ENCODE data around the gene TECTA.
"Not testable (repeated sequence)": the region's sequence is repeated elsewhere in the genome, so short reads cannot be mapped to it uniquely, and the experiment has no call there.

The TECTA gene

DNA sequence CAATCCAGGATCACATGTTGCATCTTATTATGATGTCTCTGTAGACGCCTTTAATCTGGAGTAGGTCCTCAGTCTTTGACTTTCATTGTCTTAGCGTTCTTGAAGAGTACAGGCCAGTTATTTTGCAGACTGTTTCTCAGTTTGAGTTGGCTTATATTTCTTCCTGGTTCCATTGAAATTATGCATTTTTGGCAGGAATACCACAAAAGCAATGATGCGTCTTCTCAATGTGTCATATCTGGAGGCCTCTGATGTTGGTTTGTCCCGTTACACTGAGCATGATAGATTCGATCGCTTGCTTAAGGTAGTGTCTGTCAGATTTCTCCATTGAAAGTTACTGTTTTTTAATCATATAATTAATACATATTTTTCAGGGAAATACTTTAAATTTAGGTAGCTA is 30.6 kb downstream of the TECTA start:
- no peak for DNase-seq (ENCODE audit: low spot score)

DNA sequence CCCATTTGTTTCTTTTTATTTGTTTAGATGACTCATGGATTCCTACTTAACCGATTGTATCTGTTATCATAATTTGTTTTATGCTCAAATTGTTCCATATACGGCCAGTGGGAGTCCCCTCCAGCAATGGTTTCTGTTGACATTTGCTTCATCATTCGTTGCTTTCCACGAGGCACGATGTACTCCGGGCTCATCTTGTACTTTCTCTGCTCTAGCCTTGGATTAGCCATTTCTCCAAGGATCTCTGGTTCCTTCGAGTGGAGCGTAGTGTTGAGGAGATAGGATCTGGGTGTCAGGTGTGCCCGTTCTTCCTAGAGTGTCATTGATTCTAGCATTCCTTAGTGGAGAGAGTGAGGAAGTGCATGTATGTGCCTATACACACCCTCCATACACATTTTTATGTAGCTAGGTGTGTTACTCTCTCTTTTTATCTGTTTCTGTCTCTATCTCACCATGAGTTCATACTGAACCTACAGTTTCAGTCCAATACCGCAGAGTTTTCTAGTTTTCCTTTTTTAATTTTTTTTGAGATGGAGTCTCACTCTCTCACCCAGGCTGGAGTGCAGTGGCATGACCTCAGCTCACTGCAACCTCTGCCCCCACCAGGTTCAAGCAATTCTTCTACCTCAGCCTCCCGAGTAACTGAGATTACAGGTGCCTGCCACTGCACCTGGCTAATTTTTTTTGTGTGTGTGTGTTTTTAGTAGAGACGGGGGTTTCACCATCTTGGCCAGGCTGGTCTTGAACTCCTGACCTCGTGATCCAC is 31.4 kb downstream of the TECTA start:
- DNase-seq (ENCODE audit: low spot score): peak; percentile 28

DNA sequence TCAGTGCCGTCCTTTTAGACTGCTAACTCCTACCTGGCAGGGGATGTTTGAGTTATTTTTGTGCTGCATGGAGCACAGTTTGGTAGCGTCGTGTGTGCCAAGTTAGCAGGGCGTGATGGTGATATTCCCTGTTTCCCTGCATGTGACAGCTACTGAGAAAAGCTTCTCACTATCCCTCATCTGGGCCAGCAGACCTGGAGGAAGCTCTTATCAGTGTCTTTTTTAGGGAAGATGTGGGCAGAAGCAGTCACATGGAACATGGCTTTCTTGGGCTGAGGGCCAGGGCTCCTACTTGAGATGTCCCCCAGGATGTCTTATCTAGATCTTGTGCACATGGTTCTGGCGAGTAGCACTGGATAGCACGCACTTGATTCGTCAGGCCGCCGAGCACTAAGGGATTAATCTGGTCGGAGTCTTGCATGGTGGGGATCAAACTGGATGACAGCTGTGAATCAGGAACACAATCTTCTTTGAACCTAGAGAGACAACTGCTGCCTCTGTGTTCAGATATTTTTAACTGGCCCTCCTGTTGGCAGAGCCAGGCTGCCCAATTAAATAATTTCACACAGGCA is 33.8 kb downstream of the TECTA start:
- no peak for DNase-seq (ENCODE audit: low spot score)

DNA sequence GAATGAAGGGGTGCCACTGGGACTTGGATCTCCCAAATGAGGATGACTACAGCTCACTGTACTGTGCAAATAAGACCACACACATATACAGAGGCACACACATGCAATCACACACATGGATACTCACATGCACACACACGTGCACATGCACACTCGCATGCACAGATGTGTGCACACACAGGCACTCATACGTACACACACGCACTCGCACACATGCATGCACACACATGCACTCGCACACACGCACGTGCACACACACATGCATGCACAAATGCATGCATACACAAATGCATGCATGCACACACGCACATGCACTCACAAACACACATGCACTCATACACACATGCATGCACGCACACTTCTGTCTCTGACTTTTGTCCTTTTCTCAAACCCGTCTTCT is 36.0 kb downstream of the TECTA start:
- DNase-seq (ENCODE audit: low spot score): no peak

DNA sequence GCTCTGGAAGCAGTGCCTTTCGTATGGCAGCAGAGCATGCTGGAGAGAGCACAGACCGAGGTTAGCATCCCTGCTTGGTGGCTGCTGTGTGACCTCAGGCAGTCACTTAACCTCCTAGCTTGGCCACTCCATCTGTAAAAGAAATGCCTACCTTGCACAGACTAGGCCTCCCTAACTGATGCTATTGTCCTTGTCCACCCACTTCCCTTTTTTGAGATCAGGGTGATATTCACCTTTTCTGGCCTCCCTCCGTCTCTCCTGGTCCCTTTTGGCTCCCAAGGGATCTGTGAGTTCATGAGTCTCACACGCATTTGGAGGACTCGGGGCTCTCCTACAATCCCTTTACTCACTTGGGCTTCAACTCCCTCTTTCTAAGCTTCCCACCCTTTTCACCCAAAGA is 37.2 kb downstream of the TECTA start:
- no peak for DNase-seq (ENCODE audit: low spot score)

DNA sequence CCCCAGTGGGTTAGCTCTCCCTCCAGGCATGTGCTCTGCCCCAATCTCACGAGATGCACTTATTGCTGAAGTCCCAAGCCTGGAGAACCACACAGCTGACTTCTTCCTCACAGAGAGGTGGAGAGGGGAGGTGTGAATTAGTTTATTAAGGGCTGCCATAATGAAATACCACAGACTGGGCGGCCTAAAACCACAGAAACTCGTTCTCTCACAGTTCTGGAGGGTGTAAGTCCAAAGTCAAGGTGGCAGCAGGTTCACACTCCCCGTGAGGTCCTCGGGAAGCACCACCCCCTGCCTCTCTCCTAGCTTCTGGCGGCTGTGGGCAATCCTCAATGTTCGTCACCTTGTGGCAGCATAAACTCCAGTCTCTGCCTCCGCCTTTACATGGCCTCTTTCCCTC is 39.3 kb downstream of the TECTA start:
- no peak for DNase-seq (ENCODE audit: low spot score)

DNA sequence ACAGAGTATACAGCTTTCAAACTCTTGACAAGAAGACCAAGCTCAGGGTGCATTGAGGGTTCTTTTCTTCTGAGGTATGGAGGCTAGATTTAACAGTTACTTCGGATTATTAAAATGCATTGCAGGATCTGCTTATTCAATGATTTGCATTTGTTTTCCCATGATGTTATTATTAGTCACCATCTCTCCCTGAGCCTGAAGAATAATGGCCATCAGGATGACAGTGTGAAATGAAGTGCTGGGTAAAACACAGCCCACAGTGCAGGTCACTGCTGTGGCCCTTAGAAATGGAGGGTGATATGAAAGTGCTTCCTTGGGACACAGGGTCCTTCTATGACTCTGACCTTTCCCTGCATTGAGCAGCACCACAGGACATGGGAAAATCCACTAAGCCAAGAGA is 40.0 kb downstream of the TECTA start:
- no peak for DNase-seq (ENCODE audit: low spot score)

DNA sequence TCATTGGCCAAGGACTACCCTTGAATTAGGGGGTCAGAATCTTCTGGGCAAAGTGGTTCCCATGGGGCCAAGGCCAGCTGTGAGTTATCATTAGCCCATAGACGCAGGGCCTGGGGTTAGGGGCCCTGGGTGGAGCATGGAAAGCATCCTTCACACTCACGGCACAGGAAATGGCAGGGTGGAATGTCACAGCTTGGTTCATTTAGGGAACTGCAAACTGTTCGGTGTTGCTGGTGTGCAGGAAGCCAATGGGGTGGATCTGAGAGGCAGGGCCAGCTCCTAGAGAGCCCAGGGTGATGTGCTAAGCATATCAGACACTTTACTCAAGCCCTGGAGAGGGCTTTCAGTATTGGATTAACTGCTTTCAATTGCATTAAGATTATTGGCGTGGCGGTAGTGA is 42.9 kb downstream of the TECTA start:
- no peak for DNase-seq (ENCODE audit: low spot score)

DNA sequence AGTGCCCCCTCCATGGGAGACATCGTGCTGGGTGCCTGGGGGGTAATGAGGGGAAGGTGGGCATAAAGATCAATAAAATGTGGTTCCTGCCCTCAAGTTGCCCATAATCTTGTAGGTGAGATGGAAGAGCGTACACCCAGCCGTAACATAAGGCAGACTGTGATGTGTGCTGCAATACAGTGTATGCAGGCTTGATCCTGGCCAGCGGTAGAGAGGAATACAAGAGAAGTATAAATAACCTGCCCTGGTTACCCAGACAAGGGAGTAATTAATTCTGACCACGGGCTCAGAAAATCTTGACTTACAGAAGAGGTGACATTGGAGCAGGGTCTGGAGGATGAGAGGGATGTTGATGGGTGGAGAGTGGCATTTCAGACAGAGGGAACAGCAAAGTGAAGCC is 43.7 kb downstream of the TECTA start:
- no peak for DNase-seq (ENCODE audit: low spot score)

DNA sequence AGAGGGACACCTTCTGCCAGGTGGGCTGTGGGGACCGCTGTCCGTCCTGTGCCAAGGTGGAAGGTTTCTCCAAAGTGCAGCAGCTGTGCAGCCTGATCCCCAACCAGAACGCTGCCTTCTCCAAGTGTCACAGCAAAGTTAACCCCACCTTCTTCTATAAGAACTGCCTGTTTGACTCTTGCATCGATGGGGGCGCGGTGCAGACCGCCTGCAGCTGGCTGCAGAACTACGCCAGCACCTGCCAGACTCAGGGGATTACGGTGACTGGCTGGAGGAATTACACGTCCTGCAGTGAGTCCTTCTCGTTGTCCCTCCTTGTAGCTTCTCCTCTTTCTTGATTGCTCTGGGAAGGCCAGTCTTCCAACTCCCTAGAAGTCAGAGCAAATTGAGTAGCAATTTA is 44.8 kb downstream of the TECTA start:
- DNase-seq (ENCODE audit: low spot score): no peak

DNA sequence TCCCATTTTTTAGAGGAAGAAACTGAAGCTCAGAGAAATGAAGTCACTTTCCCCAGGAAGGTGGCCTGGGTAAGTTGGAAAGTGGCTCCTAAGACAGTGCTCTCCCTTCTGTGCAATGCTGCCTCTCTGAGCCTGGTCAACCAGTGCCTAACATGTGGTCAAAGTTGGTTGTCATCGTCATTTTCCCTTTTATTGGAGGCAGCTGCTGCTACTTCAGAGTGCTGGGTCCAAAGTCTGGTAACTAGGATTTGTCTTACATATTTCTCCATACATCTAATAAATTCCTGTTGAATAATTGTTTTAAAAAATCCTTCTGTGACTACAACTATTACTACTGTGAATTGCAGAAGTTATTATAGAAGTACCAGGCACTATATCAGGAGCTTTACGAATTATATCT is 48.1 kb downstream of the TECTA start:
- DNase-seq (ENCODE audit: low spot score): no peak

DNA sequence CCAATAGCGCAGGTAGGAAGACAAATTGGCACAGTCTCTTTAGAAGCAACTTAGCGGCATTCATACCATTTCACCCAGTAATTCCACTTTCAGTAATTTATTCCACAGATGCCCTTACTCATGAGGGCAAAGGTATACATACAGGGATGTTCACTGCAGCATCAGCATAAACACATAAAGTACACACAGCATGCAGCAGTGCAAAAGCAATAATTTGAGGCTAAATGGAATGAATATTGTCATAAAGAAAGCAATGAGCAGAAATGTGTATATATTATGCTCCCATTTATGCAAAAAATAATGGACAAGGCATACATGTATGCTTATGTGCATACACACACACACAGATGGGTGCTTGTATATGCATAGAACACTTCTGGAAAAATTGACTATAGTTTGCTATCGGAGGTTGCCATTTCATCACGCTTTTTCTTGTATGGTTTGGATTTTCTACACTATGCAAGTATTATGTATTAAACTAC is 50.2 kb downstream of the TECTA start:
- DNase-seq (ENCODE audit: low spot score): no peak

DNA sequence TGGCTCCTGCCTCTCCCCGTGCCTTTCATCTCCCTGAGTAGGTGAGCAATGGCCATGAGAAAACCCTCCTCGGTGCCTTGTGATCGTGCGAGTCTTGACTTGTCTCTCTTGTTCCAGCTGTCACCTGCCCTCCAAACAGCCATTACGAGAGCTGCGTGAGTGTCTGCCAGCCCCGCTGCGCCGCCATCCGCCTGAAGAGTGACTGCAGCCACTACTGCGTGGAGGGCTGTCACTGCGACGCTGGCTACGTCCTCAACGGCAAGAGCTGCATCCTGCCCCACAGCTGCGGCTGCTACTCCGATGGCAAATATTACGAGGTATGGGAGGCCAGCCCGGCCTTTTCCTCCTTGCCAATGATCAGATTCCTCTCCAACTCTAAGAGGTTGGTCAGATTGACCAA is 51.7 kb downstream of the TECTA start:
- DNase-seq (ENCODE audit: low spot score): no peak

DNA sequence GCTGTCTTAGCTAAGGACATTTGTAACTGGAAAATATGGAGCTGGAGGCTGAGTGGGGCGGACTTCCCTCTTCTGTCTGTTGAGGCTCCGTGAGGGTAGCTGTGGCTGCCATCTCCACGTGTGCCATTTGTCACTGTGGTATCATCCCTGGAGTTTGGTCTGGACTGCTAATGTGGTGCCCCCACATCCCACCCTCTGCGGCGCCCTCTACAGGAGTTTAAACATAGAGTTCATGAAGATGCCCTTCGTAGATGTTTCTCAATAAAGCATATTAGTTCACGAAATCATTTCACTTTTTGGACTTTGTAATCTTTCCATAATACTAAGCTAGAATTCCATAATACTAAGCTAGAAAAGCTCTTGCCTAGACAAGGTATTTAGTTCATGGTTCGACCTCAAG is 52.4 kb downstream of the TECTA start:
- DNase-seq (ENCODE audit: low spot score): no peak

DNA sequence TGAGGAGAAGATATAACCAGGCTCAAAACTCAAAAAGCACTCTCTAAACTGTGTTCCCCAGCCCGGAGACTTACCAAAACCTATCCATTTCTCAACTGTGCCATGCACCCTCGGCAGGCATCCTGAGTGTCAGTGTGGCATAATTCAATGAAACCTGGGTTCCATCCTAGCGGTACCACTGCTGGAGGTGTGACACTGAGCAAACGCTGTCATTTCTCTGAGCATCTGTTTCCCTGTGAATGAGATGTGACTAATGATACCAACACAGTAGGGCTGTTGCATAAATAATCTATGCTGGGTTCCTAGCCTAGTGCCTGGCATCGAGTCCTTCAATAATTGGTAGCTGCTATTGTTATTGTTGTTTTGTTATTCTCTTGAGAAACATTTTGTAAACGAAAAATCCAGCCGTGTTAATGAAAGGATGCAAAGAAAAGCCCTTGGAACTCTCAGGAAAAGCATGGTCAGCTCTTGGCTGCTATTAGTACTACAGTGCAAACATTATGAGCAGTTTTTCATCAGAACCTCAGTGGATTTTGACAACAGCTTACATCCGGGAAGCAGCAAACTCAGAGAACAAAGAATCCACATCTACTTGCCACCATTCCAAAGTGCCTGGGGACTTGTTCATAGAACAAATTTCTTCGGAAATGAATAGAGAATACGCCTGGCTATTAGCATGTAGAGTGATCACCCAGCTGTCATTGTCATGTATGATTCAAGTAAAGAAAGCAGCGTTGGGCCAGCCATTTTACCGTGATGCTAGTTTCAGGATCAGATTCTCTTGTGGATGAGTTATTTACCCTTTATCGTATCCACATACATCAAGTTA is 53.7 kb downstream of the TECTA start:
- DNase-seq (ENCODE audit: low spot score): no peak

DNA sequence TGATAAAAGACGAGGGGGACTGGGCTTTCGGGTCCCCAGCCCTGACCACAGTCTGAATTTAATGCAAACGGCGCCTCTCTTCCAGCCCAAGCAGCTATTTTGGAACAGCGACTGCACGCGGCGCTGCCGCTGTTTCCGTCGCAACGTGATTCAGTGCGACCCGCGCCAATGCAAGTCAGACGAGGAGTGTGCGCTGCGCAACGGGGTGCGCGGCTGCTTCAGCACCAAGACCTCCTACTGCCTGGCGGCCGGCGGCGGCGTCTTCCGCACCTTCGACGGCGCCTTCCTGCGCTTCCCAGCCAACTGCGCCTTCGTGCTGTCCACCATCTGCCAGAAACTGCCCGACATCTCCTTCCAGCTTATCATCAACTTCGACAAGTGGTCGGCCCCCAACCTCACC is 56.7 kb downstream of the TECTA start:
- no peak for DNase-seq (ENCODE audit: low spot score)

DNA sequence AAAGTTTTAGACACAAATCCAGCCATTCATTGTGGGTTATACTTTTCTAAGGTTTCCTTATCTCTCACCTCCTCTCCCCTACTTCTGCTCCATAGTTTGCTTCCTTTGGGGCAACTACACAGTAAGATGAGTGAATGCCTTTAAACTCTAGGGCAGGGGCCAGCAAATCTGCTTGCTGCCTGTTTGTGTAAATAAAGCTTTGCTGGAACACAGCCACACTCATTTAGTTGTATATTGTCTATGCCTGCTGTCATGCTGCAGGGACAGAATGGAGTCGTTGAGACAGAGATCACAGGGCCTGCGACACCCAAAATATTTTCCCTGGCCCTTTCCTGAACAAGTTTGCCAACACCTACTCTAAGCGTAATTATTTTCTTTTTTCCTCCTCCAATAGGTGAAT is 58.7 kb downstream of the TECTA start:
- DNase-seq (ENCODE audit: low spot score): no peak

DNA sequence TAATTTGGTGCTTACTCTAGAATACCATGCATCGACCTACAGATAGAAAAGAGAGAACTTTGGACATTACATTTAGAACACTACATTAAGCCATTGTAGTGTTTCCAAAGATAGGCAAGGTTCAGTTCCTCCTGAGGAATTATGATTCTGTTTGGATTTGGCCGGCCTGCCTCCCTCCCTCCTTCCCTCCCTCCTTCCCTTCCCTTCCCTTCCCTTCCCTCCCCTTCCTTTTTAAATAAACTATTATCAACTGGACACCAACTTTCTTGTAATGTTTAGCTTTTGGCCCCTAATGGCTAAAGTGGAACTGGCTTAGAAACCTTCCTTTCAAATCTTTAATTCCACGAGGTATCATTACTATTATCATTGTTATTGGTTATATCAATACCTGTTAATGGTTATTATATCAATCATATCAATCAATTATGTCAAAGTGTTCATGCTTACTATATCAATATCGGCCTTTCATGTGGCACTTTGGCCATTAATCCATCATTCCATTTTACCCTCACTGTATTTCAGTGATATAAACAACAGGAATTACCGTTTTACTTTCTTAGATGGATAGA is 60.4 kb downstream of the TECTA start:
- no peak for DNase-seq (ENCODE audit: low spot score)

DNA sequence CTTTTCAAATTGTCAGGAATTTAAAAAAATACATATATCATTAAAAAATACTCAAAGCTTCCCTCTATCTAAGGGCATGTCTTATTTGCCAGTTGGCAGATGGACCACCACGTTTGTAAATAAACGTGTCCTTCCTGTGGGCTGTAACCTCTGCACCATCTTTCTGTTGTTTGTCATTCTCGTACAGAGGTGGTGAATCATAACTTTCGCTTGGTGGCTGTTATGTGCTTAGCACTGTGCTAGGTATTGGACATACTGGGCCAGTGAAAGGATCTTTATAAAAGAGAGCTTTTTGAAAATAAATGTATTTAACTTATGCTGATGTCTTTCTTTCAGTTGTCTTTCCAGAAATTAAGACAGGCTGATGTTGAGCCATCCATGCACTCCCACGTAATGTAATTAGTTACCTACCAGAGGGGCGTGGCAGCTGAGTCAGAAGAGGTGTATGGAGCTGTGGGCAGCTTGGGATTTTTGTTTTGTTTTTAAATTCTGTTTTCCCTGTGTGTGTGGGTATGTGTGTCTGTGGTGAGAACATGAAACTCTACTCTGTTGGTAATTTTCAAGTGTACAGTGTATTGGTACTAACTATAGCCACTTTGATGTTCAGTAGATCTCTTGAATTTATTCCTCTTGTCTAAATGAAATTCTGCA is 62.7 kb downstream of the TECTA start:
- peak; percentile 74 for DNase-seq (ENCODE audit: low spot score)

DNA sequence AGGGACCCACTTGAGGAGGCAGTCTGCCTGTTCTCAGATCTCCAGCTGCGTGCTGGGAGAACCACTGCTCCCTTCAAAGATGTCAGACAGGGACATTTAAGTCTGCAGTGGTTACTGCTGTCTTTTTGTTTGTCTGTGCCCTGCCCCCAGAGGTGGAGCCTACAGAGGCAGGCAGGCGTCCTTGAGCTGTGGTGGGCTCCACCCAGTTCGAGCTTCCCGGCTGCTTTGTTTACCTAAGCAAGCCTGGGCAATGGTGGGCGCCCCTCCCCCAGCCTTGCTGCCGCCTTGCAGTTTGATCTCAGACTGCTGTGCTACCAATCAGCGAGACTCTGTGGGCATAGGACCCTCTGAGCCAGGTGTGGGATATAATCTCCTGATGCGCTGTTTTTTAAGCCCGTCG is 76.6 kb downstream of the TECTA start:
- DNase-seq (ENCODE audit: low spot score): not testable (repeated sequence)

DNA sequence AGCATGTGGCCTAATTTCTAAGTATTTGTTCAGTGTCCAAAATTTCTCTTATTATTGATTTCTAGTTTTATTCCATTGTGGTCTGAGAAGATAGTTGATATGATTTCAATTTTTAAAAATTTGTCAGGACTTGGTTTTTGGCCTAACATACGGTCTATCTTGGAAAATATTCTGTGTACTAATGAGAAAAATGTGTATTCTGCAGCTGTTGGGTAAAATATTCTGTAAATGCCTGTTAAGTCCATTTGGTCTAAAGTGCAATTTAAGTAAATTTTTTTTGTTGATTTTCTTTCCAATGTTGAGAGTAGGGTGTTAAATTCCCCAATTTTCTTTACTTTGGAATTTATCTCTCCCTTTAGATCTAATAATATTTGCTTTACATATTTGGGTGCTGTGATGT is 78.3 kb downstream of the TECTA start:
- DNase-seq (ENCODE audit: low spot score): no peak

DNA sequence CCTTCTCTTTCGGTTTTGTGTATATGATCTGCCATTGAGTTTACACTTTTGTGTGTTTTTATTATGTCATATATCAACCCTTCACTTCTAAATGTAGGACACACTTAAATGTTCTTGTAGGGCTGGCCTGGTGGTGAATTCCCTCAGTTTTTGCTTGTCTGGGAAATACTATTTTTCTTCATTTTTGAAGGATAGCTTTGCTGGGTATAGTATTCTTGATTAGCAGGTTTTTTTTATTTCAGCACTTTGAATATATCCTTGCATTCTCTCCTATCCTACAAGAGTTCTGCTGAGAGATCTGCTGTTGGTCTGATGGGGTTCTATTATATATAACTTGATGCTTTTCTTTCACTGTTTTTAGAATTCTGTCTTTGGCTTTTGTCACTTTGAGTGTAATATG is 79.1 kb downstream of the TECTA start:
- DNase-seq (ENCODE audit: low spot score): no peak
